ENCODE data around the gene GPR183. TPM values are rescaled to one million over a fixed set of nuclear protein-coding genes. Genes with fewer than 3 reads are reported as not detected.

The GPR183 gene
- total RNA-seq, 1 donor from 2014 or later: 4.9 TPM

DNA sequence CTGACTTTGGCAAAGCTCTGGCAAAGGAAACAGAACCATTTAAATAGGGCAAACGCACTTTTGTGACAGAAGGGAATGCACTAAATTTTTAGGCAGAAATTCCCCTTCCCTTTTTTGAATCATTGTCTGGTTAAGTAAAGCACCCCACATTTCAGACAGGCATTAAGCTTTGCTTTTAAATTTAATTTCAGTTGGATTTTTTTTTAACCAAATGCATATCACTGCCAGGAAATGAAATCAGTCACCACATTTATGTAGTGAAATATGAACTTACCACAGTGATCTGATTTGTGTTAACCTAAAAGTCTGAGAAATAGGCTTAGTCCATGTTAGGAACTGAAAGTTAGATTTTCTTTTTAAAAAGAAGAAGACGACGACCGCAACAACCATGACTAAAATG, 10.8 kb downstream of the GPR183 start:
- Histone ChIP-seq H3K9me3 (ENCODE audit: insufficient read depth, low read depth, low read length) (no peaks in the 10 kb centered on the region), H3K27ac (ENCODE audit: low read depth, low read length) (no peak overlapping the region), H3K27me3 (ENCODE audit: insufficient read depth, low read length) (no peaks in the 10 kb centered on the region), H3K4me2 (ENCODE audit: low read length) (peak overlapping the region; percentile 16), H3K36me3 (ENCODE audit: insufficient read depth, low read length) (no peaks in the 10 kb centered on the region), H2AFZ (ENCODE audit: low read depth, low read length) (no peak overlapping the region), H3K79me2 (ENCODE audit: insufficient read depth, low read length) (no peaks in the 10 kb centered on the region), H3K9ac (ENCODE audit: low read length) (no peak overlapping the region), H4K20me1 (ENCODE audit: insufficient read depth, low read length) (peaks cover 13% of the 10 kb centered on the region), H3K4me3 (ENCODE audit: insufficient read depth, low read depth, low read length) (no peak overlapping the region), H3K4me1 (ENCODE audit: insufficient read depth, low read length) (peaks cover 3% of the 10 kb centered on the region)
- Mint-ChIP-seq H3K4me3 (ENCODE audit: unreplicated experiment) (no peak overlapping the region), H3K36me3 (ENCODE audit: low read depth, unreplicated experiment) (no peaks in the 10 kb centered on the region), H3K27me3 (ENCODE audit: low read depth, unreplicated experiment) (no peaks in the 10 kb centered on the region), H3K27ac (ENCODE audit: unreplicated experiment) (peak overlapping the region; percentile 16), H3K4me1 (ENCODE audit: low read depth, unreplicated experiment) (peaks cover 35% of the 10 kb centered on the region), H3K9me3 (ENCODE audit: unreplicated experiment) (no peaks in the 10 kb centered on the region)
- peak; percentile 58 for FAIRE-seq
- no peak for DNase-seq (ENCODE audit: low read depth)
- TF ChIP-seq, protein P1, sequence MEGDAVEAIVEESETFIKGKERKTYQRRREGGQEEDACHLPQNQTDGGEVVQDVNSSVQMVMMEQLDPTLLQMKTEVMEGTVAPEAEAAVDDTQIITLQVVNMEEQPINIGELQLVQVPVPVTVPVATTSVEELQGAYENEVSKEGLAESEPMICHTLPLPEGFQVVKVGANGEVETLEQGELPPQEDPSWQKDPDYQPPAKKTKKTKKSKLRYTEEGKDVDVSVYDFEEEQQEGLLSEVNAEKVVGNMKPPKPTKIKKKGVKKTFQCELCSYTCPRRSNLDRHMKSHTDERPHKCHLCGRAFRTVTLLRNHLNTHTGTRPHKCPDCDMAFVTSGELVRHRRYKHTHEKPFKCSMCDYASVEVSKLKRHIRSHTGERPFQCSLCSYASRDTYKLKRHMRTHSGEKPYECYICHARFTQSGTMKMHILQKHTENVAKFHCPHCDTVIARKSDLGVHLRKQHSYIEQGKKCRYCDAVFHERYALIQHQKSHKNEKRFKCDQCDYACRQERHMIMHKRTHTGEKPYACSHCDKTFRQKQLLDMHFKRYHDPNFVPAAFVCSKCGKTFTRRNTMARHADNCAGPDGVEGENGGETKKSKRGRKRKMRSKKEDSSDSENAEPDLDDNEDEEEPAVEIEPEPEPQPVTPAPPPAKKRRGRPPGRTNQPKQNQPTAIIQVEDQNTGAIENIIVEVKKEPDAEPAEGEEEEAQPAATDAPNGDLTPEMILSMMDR (IDR thresholded peaks at IDR 0.05; ENCODE audit: insufficient read depth, low read depth, low read length): no peak
- TF ChIP-seq EZH2 (IDR thresholded peaks at IDR 0.05; ENCODE audit: insufficient read depth, low read length): no peak

DNA sequence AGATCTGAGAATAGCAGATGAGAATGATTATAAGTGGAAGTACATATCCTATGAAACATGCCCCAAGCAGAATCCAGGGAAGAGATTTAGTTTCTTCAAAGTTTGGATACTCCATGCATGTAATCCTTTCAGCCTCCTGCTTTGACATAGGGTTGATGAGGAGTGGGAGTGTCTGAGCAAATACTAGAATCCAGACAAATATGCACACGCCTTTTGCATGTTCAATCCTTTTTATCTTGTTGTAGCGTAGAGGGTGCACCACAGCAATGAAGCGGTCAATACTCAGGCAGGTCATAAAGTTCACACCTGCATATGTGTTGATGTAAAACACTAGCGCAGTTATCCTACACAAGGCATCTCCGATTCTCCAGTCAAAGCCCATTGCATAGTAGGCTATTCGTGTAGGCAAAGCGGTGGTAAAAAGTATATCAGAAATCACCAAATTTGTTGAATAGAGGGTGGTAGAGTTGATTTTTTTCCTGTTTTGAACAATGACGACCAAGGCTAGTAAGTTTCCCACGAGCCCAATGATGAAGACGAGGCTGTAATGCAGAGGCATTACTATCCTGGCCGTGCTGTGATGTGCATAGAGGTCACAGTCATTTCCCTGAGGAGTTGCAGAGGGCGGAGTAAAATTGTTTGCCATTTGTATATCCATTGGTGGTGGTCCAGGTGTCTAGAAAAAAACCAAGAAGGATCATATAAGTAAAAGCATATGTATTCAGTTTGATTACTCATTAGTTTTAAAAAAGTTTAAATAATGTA, 11.5 kb downstream of the GPR183 start:
- peaks cover 35% of the 10 kb centered on the region for H3K4me1 Mint-ChIP-seq (ENCODE audit: low read depth, unreplicated experiment)
- no peak overlapping the region for H3K27ac ChIP-seq (ENCODE audit: low read depth, low read length)
- no peaks in the 10 kb centered on the region for H3K79me2 ChIP-seq (ENCODE audit: insufficient read depth, low read length)
- H3K4me2 ChIP-seq (ENCODE audit: low read length): no peak overlapping the region
- H3K4me1 ChIP-seq (ENCODE audit: insufficient read depth, low read length): peaks cover 3% of the 10 kb centered on the region
- H2AFZ ChIP-seq (ENCODE audit: low read depth, low read length): no peak overlapping the region
- H3K36me3 ChIP-seq (ENCODE audit: insufficient read depth, low read length): no peaks in the 10 kb centered on the region
- no peaks in the 10 kb centered on the region for H3K9me3 Mint-ChIP-seq (ENCODE audit: unreplicated experiment)
- no peak overlapping the region for H3K4me3 ChIP-seq (ENCODE audit: insufficient read depth, low read depth, low read length)
- no peak for FAIRE-seq
- no peaks in the 10 kb centered on the region for H3K27me3 Mint-ChIP-seq (ENCODE audit: low read depth, unreplicated experiment)
- peaks cover 13% of the 10 kb centered on the region for H4K20me1 ChIP-seq (ENCODE audit: insufficient read depth, low read length)
- H3K4me3 Mint-ChIP-seq (ENCODE audit: unreplicated experiment): no peak overlapping the region
- no peak overlapping the region for H3K9ac ChIP-seq (ENCODE audit: low read length)
- no peak for DNase-seq (ENCODE audit: low read depth)
- TF ChIP-seq, protein P1 (IDR thresholded peaks at IDR 0.05; ENCODE audit: insufficient read depth, low read depth, low read length): no peak
- no peak for TF ChIP-seq EZH2 (IDR thresholded peaks at IDR 0.05; ENCODE audit: insufficient read depth, low read length)
- H3K9me3 ChIP-seq (ENCODE audit: insufficient read depth, low read depth, low read length): no peaks in the 10 kb centered on the region
- H3K36me3 Mint-ChIP-seq (ENCODE audit: low read depth, unreplicated experiment): peaks cover 3% of the 10 kb centered on the region
- no peaks in the 10 kb centered on the region for H3K27me3 ChIP-seq (ENCODE audit: insufficient read depth, low read length)
- no peak overlapping the region for H3K27ac Mint-ChIP-seq (ENCODE audit: unreplicated experiment)

DNA sequence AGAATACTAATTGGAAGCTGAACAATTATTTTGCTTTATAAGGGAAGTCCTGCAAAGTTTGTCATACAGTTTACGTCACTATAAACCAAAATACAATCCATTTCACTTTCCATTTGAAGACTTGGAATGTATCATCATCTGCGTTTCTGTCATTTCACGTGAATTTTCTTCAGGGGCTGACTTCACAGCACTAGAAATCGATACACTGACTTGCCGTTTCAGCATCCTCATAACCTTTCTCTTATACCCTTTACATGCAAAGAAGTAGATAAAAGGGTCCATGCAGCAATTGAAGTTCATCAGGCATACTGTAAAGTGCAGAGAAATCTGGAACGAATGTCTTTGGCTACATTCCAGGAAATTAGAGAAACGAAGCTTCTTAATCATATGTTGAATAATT, 12.2 kb downstream of the GPR183 start:
- no peak overlapping the region for H3K4me3 ChIP-seq (ENCODE audit: insufficient read depth, low read depth, low read length)
- no peak overlapping the region for H3K9ac ChIP-seq (ENCODE audit: low read length)
- Mint-ChIP-seq H3K4me3 (ENCODE audit: unreplicated experiment) (no peak overlapping the region), H3K9me3 (ENCODE audit: unreplicated experiment) (no peaks in the 10 kb centered on the region), H3K27ac (ENCODE audit: unreplicated experiment) (no peak overlapping the region), H3K36me3 (ENCODE audit: low read depth, unreplicated experiment) (peaks cover 3% of the 10 kb centered on the region), H3K4me1 (ENCODE audit: low read depth, unreplicated experiment) (peaks cover 29% of the 10 kb centered on the region), H3K27me3 (ENCODE audit: low read depth, unreplicated experiment) (no peaks in the 10 kb centered on the region)
- H3K4me2 ChIP-seq (ENCODE audit: low read length): no peak overlapping the region
- H3K79me2 ChIP-seq (ENCODE audit: insufficient read depth, low read length): no peaks in the 10 kb centered on the region
- H3K27ac ChIP-seq (ENCODE audit: low read depth, low read length): no peak overlapping the region
- peaks cover 3% of the 10 kb centered on the region for H3K4me1 ChIP-seq (ENCODE audit: insufficient read depth, low read length)
- H3K36me3 ChIP-seq (ENCODE audit: insufficient read depth, low read length): no peaks in the 10 kb centered on the region
- no peaks in the 10 kb centered on the region for H3K9me3 ChIP-seq (ENCODE audit: insufficient read depth, low read depth, low read length)
- FAIRE-seq (no peak), DNase-seq (ENCODE audit: low read depth) (no peak)
- H4K20me1 ChIP-seq (ENCODE audit: insufficient read depth, low read length): peaks cover 13% of the 10 kb centered on the region
- no peak for TF ChIP-seq EZH2 (IDR thresholded peaks at IDR 0.05; ENCODE audit: insufficient read depth, low read length)
- TF ChIP-seq, protein P1 (IDR thresholded peaks at IDR 0.05; ENCODE audit: insufficient read depth, low read depth, low read length): no peak
- H3K27me3 ChIP-seq (ENCODE audit: insufficient read depth, low read length): no peaks in the 10 kb centered on the region
- H2AFZ ChIP-seq (ENCODE audit: low read depth, low read length): no peak overlapping the region
